C4-2B (cell line): ENCODE data around the gene TFEB.

Experiments used
- CTCF ChIP-seq: fragments of 450-650 bp; conservative IDR thresholded peaks from 2 replicates; pipeline ENCODE4 v1.5.1; 2017; ENCODE audit warnings: mild to moderate bottlenecking
- ZFX ChIP-seq: fragments of 450-650 bp; IDR thresholded peaks from 2 replicates; pipeline ENCODE4 v1.6.1; 2017

GRCh38 chr6:41642960-41643898 is 92.2 kb downstream of the TFEB start:
- no peak for TF ChIP-seq CTCF
- no peak for TF ChIP-seq ZFX
